ENCODE results near the gene HADHA.
"Not testable (repeated sequence)": the region's sequence is repeated elsewhere in the genome, so short reads cannot be mapped to it uniquely, and the experiment has no call there.

Gene HADHA

DNA sequence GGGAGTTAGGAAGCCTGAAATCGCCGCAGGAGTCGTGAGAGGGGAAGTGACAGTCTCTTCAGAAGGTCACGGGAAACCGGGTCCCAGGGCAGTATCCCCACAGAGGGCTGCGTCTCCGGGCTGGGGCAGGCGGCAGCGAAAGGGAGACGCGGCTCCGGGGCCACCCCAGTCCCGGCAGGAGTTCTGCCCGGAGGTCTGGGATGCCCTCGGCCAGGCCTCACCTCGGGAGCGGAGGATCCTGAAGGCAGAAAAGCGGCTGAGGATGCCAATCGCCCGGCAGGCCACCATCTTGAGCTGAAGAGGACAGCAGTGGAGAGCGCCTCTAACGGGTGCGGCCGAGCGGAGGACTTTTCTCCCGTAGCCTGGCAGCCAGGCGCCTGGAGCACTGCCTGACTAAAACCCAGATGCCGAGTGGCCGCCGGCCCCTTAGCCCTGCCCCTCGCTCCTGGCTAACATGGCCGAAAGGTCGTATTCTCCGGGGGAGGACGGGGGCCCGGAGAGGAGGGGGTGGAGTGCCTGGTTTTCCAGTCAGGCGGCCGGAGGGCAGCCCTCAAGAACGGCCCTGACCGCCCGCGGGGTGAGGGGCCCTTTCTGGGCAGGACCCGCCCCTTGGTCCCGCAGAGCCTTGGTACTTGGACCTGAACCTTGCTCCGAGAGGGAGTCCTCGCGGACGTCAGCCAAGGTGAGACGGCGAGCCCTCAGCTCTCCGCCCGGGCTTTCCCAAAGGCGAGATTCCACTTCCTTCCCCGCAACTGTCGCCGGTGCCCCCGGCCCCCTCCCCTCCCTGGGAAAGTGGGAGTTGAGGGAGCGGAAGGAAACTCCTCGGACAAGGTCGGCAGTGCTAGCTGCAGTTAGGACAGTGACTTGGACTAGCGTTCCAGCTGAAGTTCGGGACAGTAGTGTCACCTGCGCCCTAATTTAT, at the start of gene HADHA, which contains the start of gene HADHB:
Gene HADHA (minus strand): TSS at position 324 of the 922 bp plus-strand sequence. CDS start 36 bp downstream, at position 288.
Gene HADHB (plus strand): TSS at position 631 of the 922 bp plus-strand sequence. CDS start 9,316 bp downstream, outside the sequence.
- DNase-seq = peak; percentile 89

DNA sequence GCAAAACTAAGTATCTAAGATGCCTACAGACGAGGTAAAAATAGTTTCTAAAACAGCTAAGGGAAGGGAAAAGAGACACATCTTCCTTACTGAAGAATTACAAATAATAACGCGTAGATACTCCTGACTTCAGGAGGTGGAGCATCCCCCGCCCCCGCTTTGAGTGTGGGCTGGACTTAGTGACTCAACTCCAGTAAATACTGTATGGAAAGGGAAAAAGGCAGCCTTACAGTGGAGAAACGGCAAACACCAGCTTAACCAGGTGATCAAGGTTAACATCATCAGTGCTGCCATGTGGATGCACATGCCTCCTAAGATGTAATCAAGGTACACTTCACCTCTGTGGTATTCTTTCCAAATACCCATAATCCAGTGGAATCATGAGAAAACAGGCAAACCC, 48.2 kb upstream of the HADHA start:
- DNase-seq = peak; percentile 29

DNA sequence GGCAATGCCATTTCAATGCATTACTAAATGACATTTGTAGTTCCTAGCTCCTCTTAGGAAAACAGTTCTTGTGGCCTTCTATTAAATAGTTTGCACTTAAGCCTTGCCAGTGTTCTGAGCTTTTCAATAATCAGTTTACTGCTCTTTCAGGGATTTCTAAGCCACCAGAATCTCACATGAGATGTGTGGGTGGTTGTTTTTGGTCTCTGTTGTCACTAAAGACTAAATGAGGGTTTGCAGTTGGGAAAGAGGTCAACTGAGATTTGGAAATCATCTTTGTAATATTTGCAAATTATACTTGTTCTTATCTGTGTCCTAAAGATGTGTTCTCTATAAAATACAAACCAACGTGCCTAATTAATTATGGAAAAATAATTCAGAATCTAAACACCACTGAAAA, 45.6 kb upstream of the HADHA start:
- peak; percentile 63 for DNase-seq

DNA sequence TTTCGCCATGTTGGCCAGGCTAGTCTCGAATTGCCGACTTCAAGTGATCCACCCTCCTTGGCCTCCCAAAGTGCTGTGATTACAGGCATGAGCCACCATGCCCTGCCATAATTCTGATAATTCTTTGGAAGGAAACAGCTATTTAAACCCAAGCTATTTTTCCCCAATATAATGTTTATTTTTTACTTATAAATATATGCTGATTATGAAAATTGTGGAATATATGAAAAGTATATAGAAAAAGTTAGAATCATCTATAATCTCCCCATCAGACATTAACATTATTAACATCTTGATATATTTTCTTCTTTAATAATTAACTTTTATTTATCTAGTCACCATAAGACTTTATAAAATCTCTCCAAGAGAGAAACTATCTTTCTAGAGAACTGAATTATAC, 41.5 kb upstream of the HADHA start:
- no peak for DNase-seq

DNA sequence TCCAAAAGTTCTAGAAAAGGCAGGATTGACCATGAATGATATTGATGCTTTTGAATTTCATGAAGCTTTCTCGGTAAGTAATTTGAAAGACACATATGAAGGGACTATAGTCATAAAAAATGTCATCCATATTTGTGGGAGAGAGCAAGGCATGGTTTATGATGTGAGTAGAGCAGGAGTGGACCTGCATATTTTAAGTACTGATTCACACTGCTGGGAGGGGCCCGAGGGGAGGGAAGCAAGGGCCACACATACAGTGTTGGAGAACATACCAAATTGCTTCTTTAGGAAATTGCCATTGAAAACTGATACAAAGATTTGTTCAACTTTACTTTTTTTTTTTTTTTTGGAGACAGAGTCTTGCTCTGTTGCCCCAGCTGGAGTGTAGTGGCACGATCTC, 39.7 kb upstream of the HADHA start:
- no peak for DNase-seq

DNA sequence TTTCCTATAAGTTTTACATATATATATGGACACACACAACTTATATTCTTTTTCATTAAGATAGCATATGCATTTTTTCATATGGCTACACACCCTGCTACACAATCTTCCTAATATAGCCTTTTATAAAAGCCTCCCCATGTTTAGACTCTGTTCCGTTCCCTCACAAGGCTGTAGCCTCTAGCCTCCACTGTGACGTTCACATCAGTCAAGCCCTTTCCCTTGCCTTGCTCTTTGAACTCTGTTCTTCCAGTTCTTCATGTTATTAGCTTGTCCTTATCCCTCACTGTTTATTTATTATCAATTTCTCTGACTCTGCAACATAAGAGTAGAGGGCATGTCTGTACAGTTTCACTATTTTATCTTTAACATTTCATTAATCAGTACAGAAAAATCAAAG, 39.2 kb upstream of the HADHA start:
- no peak for DNase-seq

DNA sequence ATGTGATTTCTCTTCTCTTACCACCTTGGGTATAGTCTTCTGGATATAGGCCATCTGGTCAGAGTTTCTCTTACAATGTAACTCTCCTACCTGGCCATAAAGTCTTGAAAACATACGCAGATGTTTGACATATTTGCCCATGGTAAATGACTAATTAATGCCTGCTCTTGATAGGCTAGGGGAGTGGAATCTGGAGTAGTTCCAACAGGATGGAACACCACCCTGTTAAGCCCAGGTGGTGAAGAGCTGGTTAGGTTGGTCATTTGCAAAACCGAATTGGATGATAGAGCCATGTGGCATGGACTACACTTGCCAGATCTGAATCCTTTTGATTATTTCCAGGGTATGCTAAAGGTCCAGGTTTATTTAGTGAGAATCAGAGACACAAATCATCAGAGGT, 36.8 kb upstream of the HADHA start:
- no peak for DNase-seq

DNA sequence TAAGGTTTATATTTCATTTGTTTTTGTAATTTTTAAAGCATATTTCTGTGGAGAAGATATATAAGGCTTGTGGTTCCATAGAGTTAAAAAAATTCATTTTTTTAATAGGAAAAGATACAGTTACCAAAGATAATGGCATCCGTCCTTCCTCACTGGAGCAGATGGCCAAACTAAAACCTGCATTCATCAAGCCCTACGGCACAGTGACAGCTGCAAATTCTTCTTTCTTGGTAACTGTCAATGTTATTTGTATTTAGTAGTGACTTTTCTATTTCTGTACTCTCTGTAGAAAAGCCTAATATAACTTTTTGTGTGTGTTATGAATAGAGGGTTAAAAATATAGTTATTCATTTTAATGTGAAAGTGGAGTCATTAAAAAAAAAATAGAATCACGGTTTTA, 35.5 kb upstream of the HADHA start:
- DNase-seq = no peak

DNA sequence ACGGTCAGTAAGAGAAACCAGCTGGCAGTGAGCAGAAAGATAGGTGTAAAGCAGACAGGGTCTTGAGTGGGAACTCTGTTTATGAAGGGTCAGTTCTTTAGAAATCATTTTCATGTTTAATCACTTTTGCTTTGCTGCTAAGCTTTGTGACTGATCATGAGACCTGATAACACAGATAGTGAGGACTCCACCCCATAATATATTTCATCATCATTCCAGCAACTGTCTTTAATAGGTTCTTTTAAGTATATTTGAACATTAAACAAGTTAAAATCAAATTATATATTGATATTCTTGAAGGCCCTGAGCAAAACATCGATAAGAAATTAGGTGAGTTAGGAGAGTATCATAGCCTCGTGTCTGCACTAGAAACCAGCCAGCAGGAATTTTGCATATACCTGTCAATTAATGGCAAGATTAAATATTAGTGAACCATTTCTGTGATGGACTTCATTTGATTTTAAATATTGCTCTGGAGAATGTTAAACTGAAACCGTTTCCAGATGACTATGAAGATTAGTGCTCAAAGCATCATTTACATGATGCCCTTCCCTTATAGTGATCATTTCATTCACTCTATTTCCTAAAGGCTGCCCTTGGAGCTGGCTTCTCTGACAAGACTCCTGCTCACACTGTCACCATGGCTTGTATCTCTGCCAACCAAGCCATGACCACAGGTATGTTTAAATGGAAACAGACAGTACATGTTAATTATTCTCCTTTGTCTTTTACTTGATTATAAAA, 32.2 kb upstream of the HADHA start:
- no peak for DNase-seq

DNA sequence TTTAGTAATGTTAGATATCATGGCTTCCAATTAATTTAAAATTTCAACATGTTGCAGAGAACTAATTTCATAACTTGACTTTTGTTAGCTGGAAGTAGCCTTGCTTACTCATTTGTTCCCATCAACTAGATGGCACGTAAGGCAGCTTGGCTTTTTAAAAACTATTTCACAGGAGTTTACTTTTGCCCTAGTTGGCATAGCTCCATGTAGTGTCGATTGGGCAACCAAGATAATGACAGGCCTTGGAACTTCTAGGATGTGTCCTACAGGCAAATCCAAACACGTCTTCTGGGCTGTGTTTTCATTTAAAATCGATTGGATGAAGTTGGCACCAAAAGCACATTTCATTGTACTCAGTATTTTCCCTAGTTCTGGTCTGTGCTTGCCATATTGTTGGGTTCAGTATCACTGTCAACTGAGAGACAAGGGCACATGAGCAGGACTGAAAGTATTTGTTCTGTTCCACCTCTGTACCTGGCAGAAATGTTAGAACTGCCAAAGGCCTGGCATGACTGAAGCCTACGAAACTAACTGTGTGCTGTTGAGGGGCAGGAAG, 29.7 kb upstream of the HADHA start:
- peak; percentile 85 for DNase-seq

DNA sequence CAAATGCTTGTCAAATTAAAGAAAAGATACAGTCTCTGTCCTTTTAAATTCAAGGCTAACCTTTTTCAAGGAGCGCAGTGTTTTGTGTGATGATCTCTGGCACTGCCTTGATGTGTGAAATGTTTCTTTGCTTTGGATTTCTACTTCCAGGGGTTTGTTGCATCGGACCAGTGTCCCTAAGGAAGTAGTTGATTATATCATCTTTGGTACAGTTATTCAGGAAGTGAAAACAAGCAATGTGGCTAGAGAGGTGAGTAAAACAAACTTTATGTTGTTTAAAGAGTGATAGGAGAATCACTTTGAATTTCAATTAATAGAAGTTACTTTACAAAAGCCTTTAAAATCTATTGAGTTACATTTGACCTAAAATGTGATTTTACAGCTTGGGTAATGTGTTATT, 29.1 kb upstream of the HADHA start:
- peak; percentile 48 for DNase-seq

DNA sequence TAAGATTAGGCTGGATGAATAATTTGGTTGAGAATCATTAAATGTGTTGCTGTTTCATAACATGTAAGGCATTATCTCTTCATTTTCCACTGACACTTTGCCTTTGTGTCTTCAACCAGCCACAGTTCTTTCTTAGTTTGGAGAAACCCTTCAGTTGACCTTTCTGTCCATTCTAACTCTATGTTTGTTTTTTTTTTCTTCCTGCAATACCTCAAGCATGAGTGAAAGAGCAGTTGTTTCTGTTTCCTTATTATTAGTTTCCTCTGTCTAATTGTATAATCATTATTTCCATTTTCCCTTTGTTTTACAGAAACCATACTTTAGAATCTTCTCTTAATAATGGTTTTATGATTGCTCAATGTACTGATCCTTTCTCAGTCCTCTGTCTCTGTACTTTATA, 25.9 kb upstream of the HADHA start:
- peak; percentile 58 for DNase-seq

DNA sequence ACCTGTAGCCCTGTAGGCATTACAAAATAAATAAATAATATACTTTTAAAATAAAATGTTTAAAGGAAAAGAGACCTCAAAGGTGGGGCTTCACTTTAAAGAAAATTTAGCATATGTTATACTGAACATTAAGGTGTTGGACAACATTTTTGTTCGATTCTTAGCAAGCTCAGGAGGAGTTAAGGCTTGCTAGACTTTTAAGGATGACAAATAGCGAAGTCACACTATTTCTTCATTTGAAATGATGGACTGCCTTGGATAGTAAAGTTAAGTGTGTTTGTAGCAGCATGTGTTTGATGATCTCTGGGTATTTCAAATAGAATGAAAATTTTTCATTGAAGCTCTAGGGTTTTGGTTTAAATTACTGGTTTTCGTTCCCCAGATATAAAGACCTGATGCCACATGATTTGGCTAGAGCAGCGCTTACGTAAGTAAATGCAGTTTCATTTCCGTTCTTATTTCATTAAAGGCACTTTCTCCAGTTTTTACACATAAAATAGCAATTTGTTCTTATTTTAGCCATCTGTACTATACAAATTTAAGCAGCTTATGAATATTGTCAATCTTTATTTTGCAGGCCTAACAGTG, 25.2 kb upstream of the HADHA start:
- peak; percentile 76 for DNase-seq

DNA sequence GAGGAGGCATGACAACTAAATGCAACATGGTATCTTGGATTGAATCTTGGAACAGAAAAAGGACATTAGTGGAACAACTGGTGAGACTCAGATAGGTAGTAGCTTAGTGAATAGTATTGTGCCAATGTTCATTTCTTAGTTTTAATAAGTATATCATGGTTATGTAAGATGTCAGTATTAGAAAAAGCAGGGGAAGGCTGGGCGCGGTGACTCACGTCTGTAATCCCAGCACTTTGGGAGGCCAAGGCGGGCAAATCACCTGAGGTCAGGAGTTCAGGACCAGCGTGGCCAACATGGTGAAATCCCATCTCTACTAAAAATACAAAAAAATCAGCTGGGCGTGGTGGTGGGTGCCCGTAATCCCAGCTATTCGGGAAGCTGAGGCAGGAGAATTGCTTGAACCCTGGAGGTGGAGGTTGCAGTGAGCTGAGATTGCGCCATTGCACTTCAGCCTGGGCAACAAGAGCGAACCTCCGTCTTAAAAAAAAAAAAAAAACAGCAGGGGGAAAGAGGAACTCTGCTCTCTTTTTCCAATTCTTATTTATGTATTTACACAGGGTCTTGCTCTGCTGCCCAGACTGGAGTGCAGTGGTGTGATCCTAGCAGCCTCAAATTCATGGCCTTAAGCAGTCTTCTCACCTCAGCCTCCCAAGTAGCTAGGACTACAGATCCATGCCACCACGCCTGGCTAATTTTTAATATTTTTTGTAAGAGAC, 24.4 kb upstream of the HADHA start:
- DNase-seq = not testable (repeated sequence)

DNA sequence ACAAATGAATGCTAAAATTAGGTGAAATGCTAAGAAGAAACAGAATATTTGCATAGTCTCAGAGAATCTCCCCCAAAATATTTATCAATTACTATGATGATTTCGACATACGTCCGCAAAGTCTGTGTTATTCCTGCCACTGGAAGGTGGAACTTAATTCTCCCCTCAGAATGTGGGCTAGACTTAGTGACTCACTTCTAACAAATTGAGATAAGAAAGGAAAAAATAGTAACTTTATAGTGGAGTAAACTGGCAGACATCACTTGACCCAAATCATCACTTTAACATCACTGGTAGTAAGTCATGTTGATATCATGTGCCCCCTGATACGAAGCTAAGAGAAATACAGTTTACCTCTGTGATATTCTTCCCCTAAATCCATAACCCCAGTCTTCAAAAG, 23.8 kb upstream of the HADHA start:
- peak; percentile 11 for DNase-seq

DNA sequence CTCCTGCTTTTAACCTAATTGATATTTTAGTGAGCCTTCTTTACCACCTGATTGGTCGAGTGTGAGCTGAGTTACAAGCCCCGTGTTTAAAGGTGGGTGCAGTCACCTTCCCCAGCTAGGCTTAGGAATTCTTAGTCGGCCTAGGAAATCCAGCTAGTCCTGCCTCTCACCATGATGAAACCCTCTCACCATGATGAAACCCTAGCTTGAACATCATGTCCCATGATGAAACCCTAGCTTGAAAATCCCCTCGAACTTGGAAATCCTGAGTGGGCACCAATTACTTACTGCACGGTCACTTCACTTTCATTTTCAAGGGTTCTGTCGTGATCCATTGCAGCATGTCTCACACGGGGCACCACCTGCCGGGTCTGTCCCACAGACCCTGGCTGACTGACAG, 14.4 kb upstream of the HADHA start:
- not testable (repeated sequence) for DNase-seq

DNA sequence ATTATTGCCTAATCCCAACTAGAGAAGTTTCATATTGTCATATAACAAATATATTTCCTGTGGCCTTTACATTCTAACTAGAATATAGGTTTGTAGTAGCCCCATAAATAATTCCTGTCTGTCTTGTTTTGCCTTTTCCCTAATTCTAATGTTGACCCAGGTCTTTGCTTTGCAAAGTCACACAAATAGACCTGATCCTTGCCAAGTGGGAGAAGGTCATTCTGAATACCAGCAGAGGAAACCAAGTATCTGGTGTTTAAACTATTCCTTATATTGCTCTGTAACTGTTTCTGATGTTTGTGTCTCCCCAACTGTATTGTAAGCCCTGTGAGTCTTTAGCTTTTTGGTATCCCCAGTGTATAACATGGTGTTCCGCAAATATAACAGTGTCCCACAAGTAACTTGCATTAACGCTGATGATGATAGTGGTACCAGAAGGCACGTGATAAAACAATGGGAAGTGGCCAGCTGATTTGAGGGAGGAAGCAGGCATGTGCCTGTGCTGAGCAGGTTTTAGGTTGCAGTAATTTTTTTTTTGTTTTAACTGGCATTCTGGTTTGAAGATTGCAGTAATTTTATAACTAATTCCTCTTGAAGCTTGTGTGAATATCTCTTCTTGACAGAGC, 11.4 kb upstream of the HADHA start:
- peak; percentile 39 for DNase-seq

DNA sequence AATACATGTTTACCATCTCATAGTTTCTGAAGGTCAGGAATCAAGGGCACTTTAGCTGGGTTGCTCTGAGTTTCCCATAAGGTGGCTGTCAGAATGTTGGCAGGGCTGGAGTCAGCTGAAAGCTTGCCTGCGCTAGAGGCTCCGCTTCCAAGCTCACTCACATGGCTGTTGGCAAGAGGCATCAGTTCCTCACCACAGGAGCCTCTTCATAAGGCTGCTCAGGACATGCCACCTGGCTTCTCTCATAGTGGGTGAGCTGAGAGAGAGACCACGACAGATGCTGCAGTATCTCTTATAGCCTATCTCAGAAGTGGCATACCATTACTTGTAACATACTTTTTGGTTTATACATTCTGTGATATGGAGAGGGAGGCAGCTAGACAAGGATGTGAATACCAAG, 7.5 kb upstream of the HADHA start:
- DNase-seq = no peak

DNA sequence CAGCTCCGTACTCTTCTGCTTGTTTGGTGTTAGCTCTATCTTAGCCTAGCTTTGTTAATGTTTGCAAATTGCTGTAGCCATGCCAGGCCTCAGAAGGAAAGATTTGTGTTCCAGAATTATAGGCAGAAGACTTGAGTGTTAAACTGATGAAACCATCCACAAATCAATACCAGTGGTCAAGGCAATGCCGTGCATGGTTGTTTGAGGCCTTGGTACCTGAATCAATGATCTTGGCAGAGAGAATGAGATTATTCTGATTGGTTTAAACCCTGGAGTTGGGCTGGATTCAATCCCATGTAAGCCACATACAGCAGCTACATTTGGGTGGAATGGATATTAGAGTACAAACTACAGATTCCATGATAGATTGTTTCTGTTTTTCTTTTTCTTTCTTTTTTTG, 5.2 kb upstream of the HADHA start:
- DNase-seq = no peak

DNA sequence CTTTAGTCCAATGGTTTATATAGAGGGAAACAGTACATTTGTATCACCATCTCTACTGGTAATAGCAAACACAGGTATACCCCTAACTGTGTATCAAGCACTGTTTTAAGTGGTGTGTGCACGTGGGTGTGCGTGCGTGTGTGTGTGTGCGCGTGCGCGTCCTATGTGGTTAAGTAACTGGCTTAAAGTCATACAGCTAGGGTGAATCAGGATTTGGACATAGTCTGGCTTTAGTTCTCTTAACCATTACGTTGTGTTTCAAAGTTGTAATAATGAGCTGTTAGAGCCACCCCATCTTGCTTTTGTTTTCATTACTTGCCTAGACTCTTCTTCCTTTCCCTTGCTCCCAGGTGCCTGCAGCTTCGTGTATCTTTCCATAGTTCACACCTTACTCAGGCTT, 2.4 kb upstream of the HADHA start:
- peak; percentile 62 for DNase-seq

DNA sequence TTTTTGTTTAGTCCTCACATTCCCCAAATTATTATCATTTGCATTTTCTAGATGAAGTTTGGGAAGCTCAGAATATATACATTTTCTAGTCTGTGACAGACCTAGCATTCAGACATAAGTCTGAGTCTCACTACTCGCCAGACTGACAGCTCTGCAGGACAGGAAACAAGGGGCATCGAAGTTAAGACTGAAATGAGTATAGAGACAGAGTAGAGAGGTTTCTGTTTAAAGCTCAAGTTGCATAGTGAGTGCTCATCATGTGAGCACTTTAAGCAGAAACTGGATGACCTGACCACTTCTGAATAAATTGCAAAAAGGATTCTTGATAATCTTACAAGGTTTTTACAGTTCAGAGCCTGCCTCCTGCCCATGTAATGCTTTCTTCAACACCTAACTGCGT, 1.4 kb upstream of the HADHA start:
- DNase-seq = peak; percentile 58

DNA sequence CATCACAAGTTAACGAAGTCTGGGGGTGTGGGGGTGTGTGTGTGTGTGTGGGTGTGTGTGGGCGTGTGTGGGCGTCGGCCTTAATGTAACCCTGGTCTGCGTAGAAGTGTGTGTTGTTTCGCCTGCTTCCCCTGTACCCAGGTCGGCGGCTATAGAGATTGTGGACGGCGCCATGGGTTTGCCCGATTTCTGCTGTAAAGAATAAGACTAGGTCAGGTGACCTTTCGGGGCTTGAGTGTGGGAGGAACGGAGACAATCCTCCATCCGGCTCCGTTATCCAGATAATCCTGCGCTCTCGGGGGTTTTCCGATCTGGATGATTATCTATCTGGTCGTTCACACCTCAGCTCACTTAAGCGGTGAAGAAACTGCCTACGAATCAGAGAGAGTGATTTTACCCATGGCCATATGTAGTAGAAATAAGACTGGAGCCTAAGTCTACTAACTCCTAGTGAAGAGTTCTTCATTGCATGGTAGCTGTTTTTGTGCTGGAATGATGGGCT, 850 bp upstream of the HADHA start:
- peak; percentile 42 for DNase-seq
